MM.1S (cell line): Measurements from ENCODE around the gene PIK3R5.

ENCODE experiments used
- DNase-seq: peaks from one replicate; pipeline ENCODE4 v3.0.0-alpha.2; 2015
- H2AFZ ChIP-seq: fragments of 300-600 bp; sonication (generic); 2 replicates; pipeline ENCODE4 v1.6.0; 2016; ENCODE audit warnings: antibody characterized with exemption, low read length
- H3F3A ChIP-seq: fragments of 300-600 bp; sonication (generic); 2 replicates; pipeline ENCODE4 v1.6.1; 2016; ENCODE audit warnings: mild to moderate bottlenecking, antibody characterized with exemption, low read length, moderate library complexity, mixed read lengths; ENCODE audit not compliant: insufficient read depth
- H3K27ac ChIP-seq: fragments of 300-600 bp; sonication (generic); 2 replicates; pipeline ENCODE4 v1.5.1; 2016; ENCODE audit warnings: mild to moderate bottlenecking, low read length
- H3K27me3 ChIP-seq: fragments of 300-600 bp; sonication (generic); replicated peaks from 2 replicates; pipeline ENCODE4 v1.6.0; 2016; ENCODE audit warnings: low read length; ENCODE audit not compliant: insufficient read depth
- H3K36me3 ChIP-seq: fragments of 300-600 bp; sonication (generic); replicated peaks from 2 replicates; pipeline ENCODE4 v1.6.1; 2016; ENCODE audit warnings: mild to moderate bottlenecking, low read length, mixed read lengths; ENCODE audit not compliant: insufficient read depth
- H3K4me1 ChIP-seq: fragments of 300-600 bp; sonication (generic); 2 replicates; pipeline ENCODE4 v1.6.1; 2016; ENCODE audit warnings: low read length, mixed read lengths
- H3K4me2 ChIP-seq: fragments of 300-600 bp; sonication (generic); 2 replicates; pipeline ENCODE4 v1.6.0; 2016; ENCODE audit warnings: low read depth, low read length
- H3K4me3 ChIP-seq: fragments of 300-600 bp; sonication (generic); 2 replicates; pipeline ENCODE4 v1.5.1; 2016; ENCODE audit warnings: low read length, mixed read lengths
- H3K79me2 ChIP-seq: fragments of 300-600 bp; sonication (generic); 2 replicates; pipeline ENCODE4 v1.6.1; 2016; ENCODE audit warnings: mixed run types, low read length, mixed read lengths
- H3K9ac ChIP-seq: fragments of 300-600 bp; sonication (generic); 2 replicates; pipeline ENCODE4 v1.6.1; 2016; ENCODE audit warnings: low read length, mixed read lengths
- H3K9me2 ChIP-seq: fragments of 300-600 bp; sonication (generic); replicated peaks from 2 replicates; pipeline ENCODE4 v1.6.1; 2016; ENCODE audit warnings: mild to moderate bottlenecking, low read length, mixed read lengths; ENCODE audit not compliant: insufficient read depth
- H3K9me3 ChIP-seq: fragments of 300-600 bp; sonication (generic); replicated peaks from 2 replicates; pipeline ENCODE4 v1.6.1; 2016; ENCODE audit warnings: mild to moderate bottlenecking, low read length, mixed read lengths; ENCODE audit not compliant: insufficient read depth
- H4K20me1 ChIP-seq: fragments of 300-600 bp; sonication (generic); 2 replicates; pipeline ENCODE4 v1.6.1; 2016; ENCODE audit warnings: mild to moderate bottlenecking, low read length, moderate library complexity, mixed read lengths; ENCODE audit not compliant: insufficient read depth
- EZH2 ChIP-seq: fragments of 300-600 bp; sonication (generic); optimal IDR thresholded peaks from 2 replicates; pipeline ENCODE3; 2017; ENCODE audit warnings: low read depth, mild to moderate bottlenecking, antibody characterized with exemption, low read length, mixed read lengths
- EZH2phosphoT487 ChIP-seq: fragments of 300-600 bp; sonication (generic); IDR thresholded peaks from 2 replicates; pipeline ENCODE4 v1.6.1; 2018; ENCODE audit warnings: antibody characterized with exemption, low read length
- TF ChIP-seq, protein P1 (sequence below): fragments of 300-600 bp; sonication (generic); IDR thresholded peaks from 2 replicates; pipeline ENCODE4 v1.5.1; 2016; ENCODE audit warnings: antibody characterized with exemption, low read length, mixed read lengths

Gene PIK3R5, protein sequence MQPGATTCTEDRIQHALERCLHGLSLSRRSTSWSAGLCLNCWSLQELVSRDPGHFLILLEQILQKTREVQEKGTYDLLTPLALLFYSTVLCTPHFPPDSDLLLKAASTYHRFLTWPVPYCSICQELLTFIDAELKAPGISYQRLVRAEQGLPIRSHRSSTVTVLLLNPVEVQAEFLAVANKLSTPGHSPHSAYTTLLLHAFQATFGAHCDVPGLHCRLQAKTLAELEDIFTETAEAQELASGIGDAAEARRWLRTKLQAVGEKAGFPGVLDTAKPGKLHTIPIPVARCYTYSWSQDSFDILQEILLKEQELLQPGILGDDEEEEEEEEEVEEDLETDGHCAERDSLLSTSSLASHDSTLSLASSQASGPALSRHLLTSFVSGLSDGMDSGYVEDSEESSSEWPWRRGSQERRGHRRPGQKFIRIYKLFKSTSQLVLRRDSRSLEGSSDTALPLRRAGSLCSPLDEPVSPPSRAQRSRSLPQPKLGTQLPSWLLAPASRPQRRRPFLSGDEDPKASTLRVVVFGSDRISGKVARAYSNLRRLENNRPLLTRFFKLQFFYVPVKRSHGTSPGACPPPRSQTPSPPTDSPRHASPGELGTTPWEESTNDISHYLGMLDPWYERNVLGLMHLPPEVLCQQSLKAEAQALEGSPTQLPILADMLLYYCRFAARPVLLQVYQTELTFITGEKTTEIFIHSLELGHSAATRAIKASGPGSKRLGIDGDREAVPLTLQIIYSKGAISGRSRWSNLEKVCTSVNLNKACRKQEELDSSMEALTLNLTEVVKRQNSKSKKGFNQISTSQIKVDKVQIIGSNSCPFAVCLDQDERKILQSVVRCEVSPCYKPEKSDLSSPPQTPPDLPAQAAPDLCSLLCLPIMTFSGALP

DNA sequence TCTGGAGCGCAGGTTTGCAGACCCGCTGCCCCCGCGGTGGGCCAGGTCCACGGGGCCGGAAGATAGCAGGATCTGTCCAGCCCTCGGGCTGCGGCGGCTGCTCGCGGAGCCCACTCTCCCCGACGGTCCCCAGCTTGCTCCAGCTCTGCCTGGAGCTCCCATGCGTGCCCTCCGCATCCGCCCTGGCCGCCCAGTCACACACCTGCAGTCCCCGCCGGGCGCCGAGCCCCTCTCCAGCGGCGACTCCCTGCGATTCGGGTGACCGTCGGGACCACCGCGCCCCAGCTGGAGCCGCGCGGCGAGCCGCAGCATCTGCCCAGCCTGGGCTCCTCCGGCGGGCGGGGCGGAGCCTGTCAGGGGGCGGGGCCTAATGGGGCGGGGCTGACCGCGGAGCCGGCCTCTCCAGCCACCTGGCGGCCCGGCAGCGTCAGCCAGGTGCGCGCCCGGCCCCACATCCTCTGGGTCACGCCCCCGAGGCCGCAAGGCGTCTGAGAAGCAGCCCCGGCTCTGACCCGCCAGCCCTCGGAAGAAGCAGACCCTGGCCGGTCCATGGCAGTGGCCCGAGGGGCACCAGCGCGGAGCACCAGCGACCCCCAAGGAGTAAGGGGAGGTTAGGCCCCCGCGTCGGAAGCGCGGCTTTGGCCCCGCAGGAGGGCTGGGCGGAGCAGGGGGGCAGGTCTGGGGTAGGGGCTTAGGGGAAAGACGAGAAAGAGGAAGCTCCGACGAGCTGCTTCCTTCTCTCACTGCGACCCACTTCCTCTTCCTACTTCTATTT is at the start of gene PIK3R5:
Gene PIK3R5, minus strand, starts transcription at position 314 of the 775 bp plus-strand sequence. CDS start 54,213 bp downstream, outside the sequence.
- no peaks in the 10 kb centered on the region for H3K4me1 ChIP-seq
- no peak within 1 kb of the TSS for H3K4me2 ChIP-seq
- TF ChIP-seq, protein P1, sequence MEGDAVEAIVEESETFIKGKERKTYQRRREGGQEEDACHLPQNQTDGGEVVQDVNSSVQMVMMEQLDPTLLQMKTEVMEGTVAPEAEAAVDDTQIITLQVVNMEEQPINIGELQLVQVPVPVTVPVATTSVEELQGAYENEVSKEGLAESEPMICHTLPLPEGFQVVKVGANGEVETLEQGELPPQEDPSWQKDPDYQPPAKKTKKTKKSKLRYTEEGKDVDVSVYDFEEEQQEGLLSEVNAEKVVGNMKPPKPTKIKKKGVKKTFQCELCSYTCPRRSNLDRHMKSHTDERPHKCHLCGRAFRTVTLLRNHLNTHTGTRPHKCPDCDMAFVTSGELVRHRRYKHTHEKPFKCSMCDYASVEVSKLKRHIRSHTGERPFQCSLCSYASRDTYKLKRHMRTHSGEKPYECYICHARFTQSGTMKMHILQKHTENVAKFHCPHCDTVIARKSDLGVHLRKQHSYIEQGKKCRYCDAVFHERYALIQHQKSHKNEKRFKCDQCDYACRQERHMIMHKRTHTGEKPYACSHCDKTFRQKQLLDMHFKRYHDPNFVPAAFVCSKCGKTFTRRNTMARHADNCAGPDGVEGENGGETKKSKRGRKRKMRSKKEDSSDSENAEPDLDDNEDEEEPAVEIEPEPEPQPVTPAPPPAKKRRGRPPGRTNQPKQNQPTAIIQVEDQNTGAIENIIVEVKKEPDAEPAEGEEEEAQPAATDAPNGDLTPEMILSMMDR, result no peak
- TF ChIP-seq EZH2 (no peak), EZH2phosphoT487 (no peak)
- no peaks in the 10 kb centered on the region for H3K79me2 ChIP-seq
- H3K9ac ChIP-seq, result no peak within 1 kb of the TSS
- H3K36me3 ChIP-seq, result no peaks in the 10 kb centered on the region
- H4K20me1 ChIP-seq, result no peaks in the 10 kb centered on the region
- no peak within 1 kb of the TSS for H3K27ac ChIP-seq
- H3K9me2 ChIP-seq, result no peaks in the 10 kb centered on the region
- H3K9me3 ChIP-seq, result no peaks in the 10 kb centered on the region
- H3K4me3 ChIP-seq, result no peak within 1 kb of the TSS
- no peak within 1 kb of the TSS for H2AFZ ChIP-seq
- no peaks in the 10 kb centered on the region for H3K27me3 ChIP-seq
- no peak for DNase-seq
- no peaks in the 10 kb centered on the region for H3F3A ChIP-seq

DNA sequence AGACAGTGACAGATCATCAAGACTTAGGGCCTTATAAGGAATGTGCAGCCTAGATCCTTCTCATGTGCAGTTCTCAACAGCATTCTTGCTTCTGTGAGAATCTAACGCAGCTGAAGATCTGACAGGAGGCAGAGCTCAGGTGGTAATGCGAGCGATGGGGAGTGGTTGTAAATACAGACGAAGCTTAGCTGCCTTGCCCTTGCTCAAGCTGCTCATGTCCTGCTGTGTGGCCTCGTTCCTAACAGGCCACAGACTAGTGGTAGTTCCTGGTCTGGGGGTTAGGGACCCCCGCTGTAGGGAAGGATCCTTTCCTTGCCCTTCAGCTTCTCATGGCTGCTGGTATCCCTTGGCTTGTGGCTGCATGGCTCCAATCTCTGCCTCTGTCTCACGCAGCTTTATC is 45.5 kb upstream of the PIK3R5 start:
- H3K79me2 ChIP-seq, result no peaks in the 10 kb centered on the region
- no peak overlapping the region for H3K27ac ChIP-seq
- H3K4me2 ChIP-seq, result no peak overlapping the region
- no peaks in the 10 kb centered on the region for H4K20me1 ChIP-seq
- no peak for DNase-seq
- no peaks in the 10 kb centered on the region for H3K9me2 ChIP-seq
- no peaks in the 10 kb centered on the region for H3F3A ChIP-seq
- no peak overlapping the region for H3K4me3 ChIP-seq
- H3K4me1 ChIP-seq, result no peaks in the 10 kb centered on the region
- peaks cover 20% of the 10 kb centered on the region for H3K27me3 ChIP-seq
- H3K9ac ChIP-seq, result no peak overlapping the region
- H3K36me3 ChIP-seq, result no peaks in the 10 kb centered on the region
- no peak overlapping the region for H2AFZ ChIP-seq
- no peaks in the 10 kb centered on the region for H3K9me3 ChIP-seq
- no peak for TF ChIP-seq EZH2
- TF ChIP-seq, protein P1, result no peak
- no peak for TF ChIP-seq EZH2phosphoT487

DNA sequence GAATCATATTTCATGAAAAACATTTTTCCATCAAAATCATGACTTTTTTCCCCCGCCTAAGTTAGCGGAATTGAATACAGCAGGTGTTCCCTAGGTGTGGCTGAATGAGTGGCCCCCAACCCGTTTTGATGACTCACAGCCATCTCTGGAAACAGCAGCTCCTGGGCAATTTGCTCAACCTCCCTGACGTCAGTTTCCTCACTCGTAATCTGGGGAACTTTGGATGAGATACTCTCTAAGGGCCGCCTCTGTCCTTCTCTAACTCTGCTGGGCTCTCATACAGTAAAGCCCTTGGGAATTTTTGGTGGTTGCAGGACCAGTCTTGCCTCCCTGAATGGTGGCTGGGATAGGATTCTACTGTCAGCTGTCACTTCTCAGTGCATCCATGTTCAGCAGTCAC is 44.2 kb upstream of the PIK3R5 start:
- Histone ChIP-seq H3F3A (no peaks in the 10 kb centered on the region), H3K9ac (no peak overlapping the region), H3K79me2 (no peaks in the 10 kb centered on the region), H3K4me1 (no peaks in the 10 kb centered on the region), H3K9me2 (no peaks in the 10 kb centered on the region), H3K4me2 (no peak overlapping the region), H3K9me3 (no peaks in the 10 kb centered on the region), H3K36me3 (no peaks in the 10 kb centered on the region), H2AFZ (no peak overlapping the region), H3K27ac (no peak overlapping the region), H3K4me3 (no peak overlapping the region), H4K20me1 (no peaks in the 10 kb centered on the region), H3K27me3 (peaks cover 32% of the 10 kb centered on the region)
- no peak for DNase-seq
- TF ChIP-seq, protein P1, result no peak
- TF ChIP-seq EZH2, result no peak
- no peak for TF ChIP-seq EZH2phosphoT487
